Measurements from ENCODE around the gene TXLNB. TPM values are rescaled to one million over a fixed set of nuclear protein-coding genes. Genes with fewer than 3 reads are reported as not detected.

TXLNB gene
- total RNA-seq, 1 experiment from 2014 or later = not detected

DNA sequence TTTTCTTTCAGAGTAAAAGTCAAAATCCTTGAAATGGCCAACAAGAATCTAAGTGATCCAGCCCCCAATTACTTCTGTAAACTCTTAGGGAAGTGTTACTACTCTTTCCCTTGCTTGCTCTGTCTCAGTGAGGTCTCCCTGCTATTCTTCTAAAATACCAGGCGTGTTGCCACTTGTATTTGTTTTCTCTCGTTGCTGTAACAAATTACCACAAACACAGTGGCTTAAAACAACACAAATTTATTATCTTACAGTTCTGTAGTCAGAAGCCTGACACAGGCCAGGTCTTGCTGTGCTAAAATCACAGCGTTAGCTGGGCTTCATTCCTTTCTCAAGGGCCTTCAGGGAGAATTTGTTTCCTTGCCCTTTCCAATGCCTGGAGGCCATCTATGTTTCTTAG lies 97.1 kb downstream of the TXLNB start:
- CTCF ChIA-PET = no interaction called here
- H3K4me1 ChIP-seq (ENCODE audit: control insufficient read depth, insufficient read depth, low read length) = no peaks in the 10 kb centered on the region
- intact Hi-C loops (cut with micrococcal nuclease; ENCODE audit: unreplicated experiment) (no loop called here), in situ Hi-C loops (cut with HindIII; ENCODE audit: low pct_unique_long_range_greater_than_20kb, low sequenced_read_pairs) (no loop called here)
- H3K36me3 ChIP-seq (ENCODE audit: control insufficient read depth, insufficient read depth, low read length) = no peaks in the 10 kb centered on the region
- no peak overlapping the region for H3K27ac ChIP-seq (ENCODE audit: low read length)
- ATAC-seq (no peak), DNase-seq (ENCODE audit: low read depth, low spot score) (no peak)
- no peak overlapping the region for H3K4me3 ChIP-seq (ENCODE audit: low read depth in 2 of 2, low read length in 2 of 2)
- TF ChIP-seq, protein P1, sequence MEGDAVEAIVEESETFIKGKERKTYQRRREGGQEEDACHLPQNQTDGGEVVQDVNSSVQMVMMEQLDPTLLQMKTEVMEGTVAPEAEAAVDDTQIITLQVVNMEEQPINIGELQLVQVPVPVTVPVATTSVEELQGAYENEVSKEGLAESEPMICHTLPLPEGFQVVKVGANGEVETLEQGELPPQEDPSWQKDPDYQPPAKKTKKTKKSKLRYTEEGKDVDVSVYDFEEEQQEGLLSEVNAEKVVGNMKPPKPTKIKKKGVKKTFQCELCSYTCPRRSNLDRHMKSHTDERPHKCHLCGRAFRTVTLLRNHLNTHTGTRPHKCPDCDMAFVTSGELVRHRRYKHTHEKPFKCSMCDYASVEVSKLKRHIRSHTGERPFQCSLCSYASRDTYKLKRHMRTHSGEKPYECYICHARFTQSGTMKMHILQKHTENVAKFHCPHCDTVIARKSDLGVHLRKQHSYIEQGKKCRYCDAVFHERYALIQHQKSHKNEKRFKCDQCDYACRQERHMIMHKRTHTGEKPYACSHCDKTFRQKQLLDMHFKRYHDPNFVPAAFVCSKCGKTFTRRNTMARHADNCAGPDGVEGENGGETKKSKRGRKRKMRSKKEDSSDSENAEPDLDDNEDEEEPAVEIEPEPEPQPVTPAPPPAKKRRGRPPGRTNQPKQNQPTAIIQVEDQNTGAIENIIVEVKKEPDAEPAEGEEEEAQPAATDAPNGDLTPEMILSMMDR (IDR thresholded peaks at IDR 0.05) = no peak
- TF ChIP-seq, protein P2, sequence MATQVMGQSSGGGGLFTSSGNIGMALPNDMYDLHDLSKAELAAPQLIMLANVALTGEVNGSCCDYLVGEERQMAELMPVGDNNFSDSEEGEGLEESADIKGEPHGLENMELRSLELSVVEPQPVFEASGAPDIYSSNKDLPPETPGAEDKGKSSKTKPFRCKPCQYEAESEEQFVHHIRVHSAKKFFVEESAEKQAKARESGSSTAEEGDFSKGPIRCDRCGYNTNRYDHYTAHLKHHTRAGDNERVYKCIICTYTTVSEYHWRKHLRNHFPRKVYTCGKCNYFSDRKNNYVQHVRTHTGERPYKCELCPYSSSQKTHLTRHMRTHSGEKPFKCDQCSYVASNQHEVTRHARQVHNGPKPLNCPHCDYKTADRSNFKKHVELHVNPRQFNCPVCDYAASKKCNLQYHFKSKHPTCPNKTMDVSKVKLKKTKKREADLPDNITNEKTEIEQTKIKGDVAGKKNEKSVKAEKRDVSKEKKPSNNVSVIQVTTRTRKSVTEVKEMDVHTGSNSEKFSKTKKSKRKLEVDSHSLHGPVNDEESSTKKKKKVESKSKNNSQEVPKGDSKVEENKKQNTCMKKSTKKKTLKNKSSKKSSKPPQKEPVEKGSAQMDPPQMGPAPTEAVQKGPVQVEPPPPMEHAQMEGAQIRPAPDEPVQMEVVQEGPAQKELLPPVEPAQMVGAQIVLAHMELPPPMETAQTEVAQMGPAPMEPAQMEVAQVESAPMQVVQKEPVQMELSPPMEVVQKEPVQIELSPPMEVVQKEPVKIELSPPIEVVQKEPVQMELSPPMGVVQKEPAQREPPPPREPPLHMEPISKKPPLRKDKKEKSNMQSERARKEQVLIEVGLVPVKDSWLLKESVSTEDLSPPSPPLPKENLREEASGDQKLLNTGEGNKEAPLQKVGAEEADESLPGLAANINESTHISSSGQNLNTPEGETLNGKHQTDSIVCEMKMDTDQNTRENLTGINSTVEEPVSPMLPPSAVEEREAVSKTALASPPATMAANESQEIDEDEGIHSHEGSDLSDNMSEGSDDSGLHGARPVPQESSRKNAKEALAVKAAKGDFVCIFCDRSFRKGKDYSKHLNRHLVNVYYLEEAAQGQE (IDR thresholded peaks at IDR 0.05; ENCODE audit: insufficient read depth in 1 of 2, low read depth in 2 of 2, low read length in 1 of 2) = no peak
- no peak for TF ChIP-seq SIN3A (IDR thresholded peaks at IDR 0.05; ENCODE audit: borderline replicate concordance, insufficient read depth, low read depth, low read length)
- POLR2A ChIA-PET = no interaction called here
- BruUV-seq (replicated peaks) = no TSS peak
- no peaks in the 10 kb centered on the region for H3K27me3 ChIP-seq (ENCODE audit: control insufficient read depth, insufficient read depth, low read length)
- no peaks in the 10 kb centered on the region for H3K9me3 ChIP-seq (ENCODE audit: control insufficient read depth, insufficient read depth, low read depth, low read length)

Other genes starting within 250 kb of the TXLNB start
- 3.9 TPM for gene HECA, start 156.9 kb downstream of the TXLNB start, total RNA-seq (2021; ENCODE audit: unreplicated experiment)
- 210 TPM for gene CITED2, start 82.7 kb upstream of the TXLNB start, total RNA-seq (2021; ENCODE audit: unreplicated experiment)